ENCODE data around the gene RAB4B. TPM values are rescaled to one million over a fixed set of nuclear protein-coding genes. Genes with fewer than 3 reads are reported as not detected.

The RAB4B gene
- total RNA-seq, 1 donor: 13.4 TPM

GRCh38 chr19:40803857-40804782, 26.1 kb downstream of the RAB4B start:
- no peak for DNase-seq (ENCODE audit: low read depth)
- TF ChIP-seq CTCF (IDR thresholded peaks at IDR 0.05; ENCODE audit: insufficient read depth, low read depth, low read length): no peak
- H3K4me3 ChIP-seq (ENCODE audit: low read depth, low read length): no peak overlapping the region

- H3K4me3 ChIP-seq (ENCODE audit: low read depth, low read length): no peak overlapping the region
- no peak for DNase-seq (ENCODE audit: low read depth)
- peak; percentile 24 for TF ChIP-seq CTCF (IDR thresholded peaks at IDR 0.05; ENCODE audit: insufficient read depth, low read depth, low read length)
Measured at GRCh38 chr19:40804783-40805242, 26.8 kb downstream of the RAB4B start.

DNA sequence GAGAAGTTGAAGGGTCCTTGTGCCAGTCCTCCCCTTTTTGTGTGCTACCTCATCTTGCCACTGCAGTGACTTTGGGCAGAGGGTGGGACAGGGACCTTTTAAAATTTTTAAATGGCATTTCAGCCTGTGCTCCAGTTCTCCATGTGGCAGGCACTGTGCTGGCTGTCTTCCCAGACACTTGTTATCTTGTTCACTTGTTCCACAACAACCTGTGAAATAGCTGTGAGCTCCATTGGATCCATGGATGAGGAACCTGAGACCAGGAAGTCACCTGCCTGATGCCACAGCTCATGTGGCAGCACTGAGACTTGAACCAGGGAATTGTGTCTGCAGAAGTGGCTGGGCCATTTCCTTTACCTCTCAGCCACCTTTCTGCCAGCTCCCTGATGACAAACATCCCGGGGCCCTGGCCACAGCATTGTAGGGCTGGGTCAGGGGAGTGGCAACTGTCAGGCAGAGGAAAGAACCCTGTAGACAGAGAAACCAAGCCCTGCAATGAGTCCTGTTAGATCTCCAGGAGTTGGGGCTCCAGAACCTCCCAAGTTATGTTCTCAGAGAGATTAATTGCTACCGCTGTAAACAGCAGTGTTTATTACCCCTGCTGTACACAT, 27.3 kb downstream of the RAB4B start:
- no peak for DNase-seq (ENCODE audit: low read depth)
- no peak for TF ChIP-seq CTCF (IDR thresholded peaks at IDR 0.05; ENCODE audit: insufficient read depth, low read depth, low read length)
- no peak overlapping the region for H3K4me3 ChIP-seq (ENCODE audit: low read depth, low read length)

GRCh38 chr19:40806423-40807146, 28.5 kb downstream of the RAB4B start:
- DNase-seq (ENCODE audit: low read depth): peak; percentile 98
- peak; percentile 88 for TF ChIP-seq CTCF (IDR thresholded peaks at IDR 0.05; ENCODE audit: insufficient read depth, low read depth, low read length)
- peak overlapping the region; percentile 24 for H3K4me3 ChIP-seq (ENCODE audit: low read depth, low read length)

DNA sequence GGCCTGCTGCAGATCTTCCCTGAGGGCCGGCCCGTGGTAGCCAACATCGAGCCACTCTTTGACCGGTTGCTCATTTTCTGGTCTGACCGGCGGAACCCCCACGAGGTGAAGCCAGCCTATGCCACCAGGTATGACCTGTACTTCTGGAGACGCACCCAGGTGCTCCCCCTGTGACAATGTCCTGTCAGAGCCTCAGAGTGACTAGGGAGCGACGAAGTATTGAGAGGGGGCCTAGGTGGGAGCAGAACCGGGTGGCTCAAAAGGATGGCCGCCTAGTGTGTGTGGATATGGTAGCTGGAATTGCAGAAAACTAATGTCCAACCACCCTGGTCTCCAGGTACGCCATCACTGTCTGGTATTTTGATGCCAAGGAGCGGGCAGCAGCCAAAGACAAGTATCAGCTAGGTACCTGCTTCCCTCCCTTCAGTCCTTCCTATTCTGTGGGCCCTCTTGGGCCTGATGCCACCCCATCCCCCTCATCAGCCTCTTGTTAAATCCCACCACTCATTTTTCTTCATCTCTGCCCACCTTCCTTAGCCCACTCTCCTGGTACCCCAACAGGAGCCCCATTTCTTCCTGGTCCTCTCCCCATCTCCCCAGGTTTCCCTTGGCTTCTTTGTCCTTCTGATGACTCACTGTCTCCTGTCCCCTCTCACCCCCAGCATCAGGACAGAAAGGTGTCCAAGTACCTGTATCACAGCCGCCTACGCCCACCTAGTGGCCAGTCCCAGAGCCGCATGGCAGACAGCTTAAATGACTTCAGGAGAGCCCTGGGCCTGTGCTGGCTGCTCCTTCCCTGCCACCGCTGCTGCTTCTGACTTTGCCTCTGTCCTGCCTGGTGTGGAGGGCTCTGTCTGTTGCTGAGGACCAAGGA, 29.3 kb downstream of the RAB4B start:
- no peak overlapping the region for H3K4me3 ChIP-seq (ENCODE audit: low read depth, low read length)
- peak; percentile 35 for TF ChIP-seq CTCF (IDR thresholded peaks at IDR 0.05; ENCODE audit: insufficient read depth, low read depth, low read length)
- no peak for DNase-seq (ENCODE audit: low read depth)

- no peak for DNase-seq (ENCODE audit: low read depth)
- no peak for TF ChIP-seq CTCF (IDR thresholded peaks at IDR 0.05; ENCODE audit: insufficient read depth, low read depth, low read length)
- no peak overlapping the region for H3K4me3 ChIP-seq (ENCODE audit: low read depth, low read length)
Measured at GRCh38 chr19:40808021-40808325, 29.9 kb downstream of the RAB4B start.
